HG02870 (cell line): ENCODE data around the gene PP2D1.
A peak's percentile ranks its signal among the peaks of the same experiment; 100 is the strongest.
"Not testable (repeated sequence)": the region's sequence is repeated elsewhere in the genome, so short reads cannot be mapped to it uniquely, and the experiment has no call there.

ENCODE experiments used
- ATAC-seq: cut with Tn5 transposase; IDR thresholded peaks from one replicate; pipeline ENCODE4 v1.9.1; 2021; ENCODE audit warnings: mild to moderate bottlenecking, moderate library complexity; ENCODE audit not compliant: unreplicated experiment

PP2D1 gene

GRCh38 chr3:20040548-20041196 lies 28.6 kb upstream of the PP2D1 start:
- peak; percentile 44 for ATAC-seq

- peak; percentile 45 for ATAC-seq
Measured at GRCh38 chr3:20039765-20040547, 27.9 kb upstream of the PP2D1 start, which contains the start of gene KAT2B. KAT2B (plus strand) TSS chr3:20040446; CDS start chr3:20040478, 32 bp downstream.

GRCh38 chr3:20039466-20039764 lies 27.4 kb upstream of the PP2D1 start:
- ATAC-seq, result no peak

- no peak for ATAC-seq
Measured at GRCh38 chr3:20038699-20039465, 26.8 kb upstream of the PP2D1 start.

- ATAC-seq, result no peak
Measured at GRCh38 chr3:20037255-20037996, 25.4 kb upstream of the PP2D1 start.

- ATAC-seq, result no peak
Measured at GRCh38 chr3:20035019-20035418, 23.0 kb upstream of the PP2D1 start.

GRCh38 chr3:20031939-20032338 lies 19.9 kb upstream of the PP2D1 start:
- not testable (repeated sequence) for ATAC-seq

GRCh38 chr3:20028905-20029331 lies 16.9 kb upstream of the PP2D1 start:
- ATAC-seq, result no peak

- ATAC-seq, result no peak
Measured at GRCh38 chr3:20027136-20027535, 15.1 kb upstream of the PP2D1 start.

GRCh38 chr3:20023623-20024405 lies 11.8 kb upstream of the PP2D1 start:
- no peak for ATAC-seq

- ATAC-seq, result no peak
Measured at GRCh38 chr3:20022954-20023622, 11.0 kb upstream of the PP2D1 start.

- ATAC-seq, result not testable (repeated sequence)
Measured at GRCh38 chr3:20016076-20016475, 4.0 kb upstream of the PP2D1 start.

GRCh38 chr3:20015525-20015924 lies 3.5 kb upstream of the PP2D1 start:
- no peak for ATAC-seq

GRCh38 chr3:20013396-20013795 lies 1.3 kb upstream of the PP2D1 start:
- ATAC-seq, result no peak

GRCh38 chr3:20008646-20009045 lies 3.4 kb downstream of the PP2D1 start:
- ATAC-seq, result no peak

- no peak for ATAC-seq
Measured at GRCh38 chr3:20007960-20008359, 4.1 kb downstream of the PP2D1 start.

- ATAC-seq, result no peak
Measured at GRCh38 chr3:20001932-20002331, 10.1 kb downstream of the PP2D1 start.

GRCh38 chr3:19997502-19997901 lies 14.6 kb downstream of the PP2D1 start:
- ATAC-seq, result no peak

GRCh38 chr3:19994796-19995195 lies 17.3 kb downstream of the PP2D1 start:
- no peak for ATAC-seq

GRCh38 chr3:19988904-19989303 lies 23.2 kb downstream of the PP2D1 start:
- not testable (repeated sequence) for ATAC-seq
